Measurements from ENCODE around the gene KRTCAP2. TPM values are rescaled to one million over a fixed set of nuclear protein-coding genes. Genes with fewer than 3 reads are reported as not detected.
"Not testable (repeated sequence)": the region's sequence is repeated elsewhere in the genome, so short reads cannot be mapped to it uniquely, and the experiment has no call there.

The KRTCAP2 gene
- total and polyA plus RNA-seq, 9 donors, result 96.5 to 499 (median 166) TPM

DNA sequence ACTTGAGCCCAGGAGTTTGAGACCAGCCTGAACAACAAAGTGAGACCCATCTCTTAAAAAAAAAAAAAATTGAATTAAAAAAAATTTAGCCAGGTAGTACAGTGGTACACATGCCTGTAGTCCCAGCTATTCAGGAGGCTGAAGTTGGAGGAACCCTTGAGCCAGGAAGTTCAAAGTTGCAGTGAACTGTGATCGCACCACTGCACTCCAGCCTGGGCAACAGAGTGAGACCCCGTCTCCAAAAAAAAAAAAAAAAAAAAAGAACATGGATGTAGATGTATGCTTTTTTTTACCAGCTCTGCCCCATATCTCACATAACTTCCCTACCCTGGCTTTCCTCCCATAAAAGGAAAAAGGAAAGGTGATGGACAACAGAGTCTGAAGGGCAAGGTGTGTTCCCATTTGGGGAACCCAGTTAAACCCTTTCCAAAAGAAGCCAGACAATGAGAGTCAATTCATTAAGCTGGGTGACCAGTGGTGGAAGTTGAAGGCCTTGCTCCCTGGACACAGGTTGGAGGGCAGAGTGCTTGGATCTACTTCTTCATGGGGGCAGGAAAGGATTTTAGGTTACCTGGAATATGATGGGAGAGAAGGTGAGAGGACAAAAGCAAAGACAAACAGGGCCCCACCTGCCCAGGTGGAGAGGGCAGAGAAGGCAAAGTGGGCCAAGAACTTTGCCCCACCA is 2.9 kb downstream of the KRTCAP2 start:
- TF ChIP-seq, protein P1, sequence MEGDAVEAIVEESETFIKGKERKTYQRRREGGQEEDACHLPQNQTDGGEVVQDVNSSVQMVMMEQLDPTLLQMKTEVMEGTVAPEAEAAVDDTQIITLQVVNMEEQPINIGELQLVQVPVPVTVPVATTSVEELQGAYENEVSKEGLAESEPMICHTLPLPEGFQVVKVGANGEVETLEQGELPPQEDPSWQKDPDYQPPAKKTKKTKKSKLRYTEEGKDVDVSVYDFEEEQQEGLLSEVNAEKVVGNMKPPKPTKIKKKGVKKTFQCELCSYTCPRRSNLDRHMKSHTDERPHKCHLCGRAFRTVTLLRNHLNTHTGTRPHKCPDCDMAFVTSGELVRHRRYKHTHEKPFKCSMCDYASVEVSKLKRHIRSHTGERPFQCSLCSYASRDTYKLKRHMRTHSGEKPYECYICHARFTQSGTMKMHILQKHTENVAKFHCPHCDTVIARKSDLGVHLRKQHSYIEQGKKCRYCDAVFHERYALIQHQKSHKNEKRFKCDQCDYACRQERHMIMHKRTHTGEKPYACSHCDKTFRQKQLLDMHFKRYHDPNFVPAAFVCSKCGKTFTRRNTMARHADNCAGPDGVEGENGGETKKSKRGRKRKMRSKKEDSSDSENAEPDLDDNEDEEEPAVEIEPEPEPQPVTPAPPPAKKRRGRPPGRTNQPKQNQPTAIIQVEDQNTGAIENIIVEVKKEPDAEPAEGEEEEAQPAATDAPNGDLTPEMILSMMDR (IDR thresholded peaks at IDR 0.05), result no peak
- no peak for TF ChIP-seq EP300 (IDR thresholded peaks at IDR 0.05)
- no peak for TF ChIP-seq POLR2A (IDR thresholded peaks at IDR 0.05)
- DNase-seq, result peak in 1 of 5 donors; percentile 1
- intact Hi-C loops (cut with DNase I), result loop anchor here in 2 of 4 donors (5.0 to 10.0 kb wide), 3 partner anchors 33 to 425 kb away; partner anchors contain the start of genes RUSC1 (in 1 of the 2) and SLC50A1 (in 1 of the 2)
- H3K27ac ChIP-seq, result no peak overlapping the region
- H3K9me3 ChIP-seq, result no peaks in the 10 kb centered on the region
- peaks cover 7% of the 10 kb centered on the region for H3K4me1 ChIP-seq (ENCODE audit: insufficient read depth)
- H3K4me3 ChIP-seq, result no peak overlapping the region
- no peaks in the 10 kb centered on the region for H3K36me3 ChIP-seq
- 80 to 89% (median 86%) methylated on average over 2 of the region's 2 CpGs for WGBS, 3 donors
- no peaks in the 10 kb centered on the region for H3K27me3 ChIP-seq

DNA sequence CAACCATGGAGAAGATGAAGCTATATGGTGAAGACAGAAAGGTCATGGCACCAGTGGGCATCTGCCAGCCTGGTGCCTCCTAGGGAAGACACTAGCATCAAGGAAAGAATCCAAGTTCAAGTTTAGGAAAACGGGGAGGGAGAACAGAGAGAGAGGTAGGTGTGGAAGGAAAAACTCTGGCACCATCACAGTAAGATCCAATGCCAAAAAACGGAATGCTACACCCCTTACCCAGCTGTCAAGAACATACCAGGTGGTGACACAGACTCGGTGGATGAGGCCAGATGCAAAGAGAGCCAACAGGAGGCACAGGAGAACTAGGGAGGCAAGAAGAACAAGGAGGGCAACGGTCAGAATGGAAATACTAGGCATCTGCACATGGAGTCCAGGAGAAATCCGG is 3.6 kb downstream of the KRTCAP2 start:
- WGBS, 3 donors, result 62 to 73% (median 70%) methylated on average over 5 of the region's 5 CpGs
- H3K9me3 ChIP-seq, result no peaks in the 10 kb centered on the region
- no peak overlapping the region for H3K27ac ChIP-seq
- H3K36me3 ChIP-seq, result no peaks in the 10 kb centered on the region
- no peak for TF ChIP-seq POLR2A (IDR thresholded peaks at IDR 0.05)
- no peak overlapping the region for H3K4me3 ChIP-seq
- peaks cover 7% of the 10 kb centered on the region for H3K4me1 ChIP-seq (ENCODE audit: insufficient read depth)
- no peaks in the 10 kb centered on the region for H3K27me3 ChIP-seq
- intact Hi-C loops (cut with DNase I), result loop anchor here (2.0 to 5.0 kb wide), 3 partner anchors 77 to 79 kb away; no protein-coding TSS in a partner anchor
- DNase-seq, result no peak

DNA sequence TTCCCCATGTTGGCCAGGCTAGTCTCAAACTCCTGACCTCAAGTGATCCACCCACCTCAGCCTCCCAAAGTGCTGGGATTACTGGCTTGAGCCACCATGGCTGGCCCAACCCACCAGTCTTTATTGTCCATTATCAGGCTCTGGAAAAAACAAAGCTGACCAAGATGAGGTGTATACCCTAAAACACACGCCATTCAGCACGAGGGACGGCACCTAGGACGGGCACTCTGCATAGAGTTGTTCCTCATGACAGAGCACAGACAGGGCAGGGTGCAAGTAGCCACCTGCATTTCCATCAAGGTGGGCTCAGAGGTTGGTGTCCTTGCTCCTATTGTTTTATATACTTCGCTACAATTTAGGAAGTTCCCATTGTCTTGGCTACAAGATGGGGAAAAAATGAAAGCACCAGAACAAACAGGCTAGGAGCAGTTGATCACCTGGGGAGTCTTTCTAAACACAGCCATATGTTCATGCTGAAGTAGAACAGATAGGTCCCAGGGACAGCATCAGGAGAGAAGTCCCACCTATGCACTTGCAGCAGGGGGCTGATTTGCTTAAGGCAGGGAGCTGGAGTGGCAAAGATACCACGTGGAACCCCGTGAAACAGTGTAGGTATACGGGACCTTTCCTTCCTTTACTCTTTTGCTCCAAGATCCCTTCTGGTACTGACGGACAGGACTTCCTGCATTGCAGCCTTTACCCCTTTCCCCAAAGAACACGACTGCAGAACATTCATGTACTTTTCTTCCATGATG is 4.5 kb downstream of the KRTCAP2 start:
- H3K27me3 ChIP-seq, result no peaks in the 10 kb centered on the region
- DNase-seq, result no peak
- no peaks in the 10 kb centered on the region for H3K9me3 ChIP-seq
- TF ChIP-seq EP300 (IDR thresholded peaks at IDR 0.05) (no peak), POLR2A (IDR thresholded peaks at IDR 0.05) (no peak)
- TF ChIP-seq, protein P1 (IDR thresholded peaks at IDR 0.05), result no peak
- no peak overlapping the region for H3K27ac ChIP-seq
- H3K36me3 ChIP-seq, result no peaks in the 10 kb centered on the region
- H3K4me1 ChIP-seq (ENCODE audit: insufficient read depth), result peaks cover 7% of the 10 kb centered on the region
- no peak overlapping the region for H3K4me3 ChIP-seq
- intact Hi-C loops (cut with DNase I), result loop anchor here (2.0 to 5.0 kb wide), 3 partner anchors 76 to 78 kb away; no protein-coding TSS in a partner anchor
- 74 to 79% (median 79%) methylated on average over 10 of the region's 10 CpGs for WGBS, 3 donors

DNA sequence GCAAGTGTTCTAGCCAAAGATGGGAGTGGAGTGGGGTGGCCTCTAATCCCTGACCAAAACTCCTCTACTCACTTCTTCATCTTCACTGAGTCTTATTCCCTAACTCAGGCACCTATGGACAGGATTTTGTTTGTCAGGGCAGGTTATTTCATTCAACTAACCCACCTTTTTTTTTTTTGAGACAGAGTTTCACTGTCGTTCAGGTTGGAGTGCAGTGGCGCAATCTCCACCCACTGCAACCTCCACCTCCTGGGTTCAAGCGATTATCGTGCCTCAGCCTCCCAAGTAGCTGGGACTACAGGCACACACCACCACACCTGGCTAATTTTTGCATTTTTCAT is 5.0 kb downstream of the KRTCAP2 start:
- intact Hi-C loops (cut with DNase I), result loop anchor here (2.0 to 5.0 kb wide), 3 partner anchors 75 to 77 kb away; no protein-coding TSS in a partner anchor

DNA sequence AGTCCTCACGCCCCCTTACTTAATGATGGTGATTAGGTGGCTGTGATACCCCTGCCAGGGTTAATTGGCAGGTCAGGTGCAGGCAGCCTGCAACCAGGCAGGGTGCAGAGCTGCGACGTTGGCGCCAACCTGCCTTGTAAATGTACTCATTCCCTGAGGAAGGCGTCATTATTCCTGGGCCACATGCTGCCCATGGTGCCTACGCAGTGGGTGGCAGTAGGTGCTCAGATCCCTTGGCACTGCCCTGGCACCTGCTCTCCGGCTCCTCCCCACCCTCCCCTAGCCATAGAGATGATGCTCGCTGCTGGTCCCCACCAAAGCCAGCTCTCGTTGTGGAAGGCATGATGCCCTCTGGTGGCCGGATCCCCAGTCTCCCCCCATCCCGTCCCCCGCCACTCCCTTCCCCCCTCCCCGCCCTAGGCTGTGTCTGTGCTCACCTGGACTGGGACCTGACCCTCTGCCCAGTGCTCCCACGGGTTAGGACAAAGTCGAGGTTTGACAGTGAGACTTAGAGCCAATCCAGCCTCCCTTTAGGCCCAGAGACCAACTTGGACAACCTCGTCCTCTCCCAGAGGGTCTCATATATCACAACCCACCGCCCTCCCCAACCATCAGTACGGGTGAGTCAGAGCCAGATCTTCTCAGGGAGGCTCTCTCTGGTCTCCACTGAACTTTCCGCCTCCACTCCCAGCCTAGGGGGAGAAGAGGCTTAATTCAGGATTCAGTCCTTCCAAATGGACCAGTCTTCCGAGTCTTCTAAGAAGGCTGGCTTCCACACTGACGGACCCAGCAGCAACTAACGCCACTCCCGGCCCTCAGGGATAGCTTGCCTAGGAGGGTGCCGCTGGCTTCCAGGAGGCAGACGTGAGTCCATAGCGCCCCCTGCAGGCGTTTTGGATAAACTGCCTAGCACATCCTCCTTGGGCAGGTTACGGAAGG is 5.7 kb downstream of the KRTCAP2 start:
- 5 to 8% (median 7%) methylated on average over 25 to 28 of the region's 28 CpGs for WGBS, 3 donors
- Histone ChIP-seq H3K4me3 (no peak overlapping the region), H3K27me3 (no peaks in the 10 kb centered on the region), H3K9me3 (no peaks in the 10 kb centered on the region), H3K27ac (peak overlapping the region; percentile 20 to 31), H3K4me1 (ENCODE audit: insufficient read depth) (peaks cover 7% of the 10 kb centered on the region), H3K36me3 (no peaks in the 10 kb centered on the region)
- TF ChIP-seq POLR2A (IDR thresholded peaks at IDR 0.05), result no peak
- TF ChIP-seq, protein P1 (IDR thresholded peaks at IDR 0.05), result peak; percentile 40 to 93 (median 76)
- intact Hi-C loops (cut with DNase I), result loop anchor here (2.0 to 5.0 kb wide), 3 partner anchors 75 to 77 kb away; no protein-coding TSS in a partner anchor
- peak; percentile 77 to 90 (median 84) for DNase-seq

More for the DNA sequence above, 5.0 kb downstream of the KRTCAP2 start:
- not testable (repeated sequence) for DNase-seq; H3K27me3 ChIP-seq; H3K27ac ChIP-seq; H3K4me3 ChIP-seq; H3K9me3 ChIP-seq; H3K4me1 ChIP-seq (ENCODE audit: insufficient read depth); H3K36me3 ChIP-seq
- WGBS, 3 donors, result 33 to 44% (median 43%) methylated on average over 4 of the region's 4 CpGs

Measured in ovary (tissue), 9 donors.